Panc1 (cell line): ENCODE measurements around the gene WDR1. TPM values are rescaled to one million over a fixed set of nuclear protein-coding genes. Genes with fewer than 3 reads are reported as not detected.

Source experiments
- ATAC-seq: fragments of 200-7000 bp; cut with Tn5 transposase; 2 replicates; pipeline ENCODE4 v1.9.1; 2020; ENCODE audit warnings: mild to moderate bottlenecking, moderate library complexity
- Bru-seq: library from RNA; stranded (reverse); fragments of 400-500 nt; gene quantifications from one replicate; lab custom pipeline; 2021; lab: Mats Ljungman, UMichigan
- BruChase-seq, 2 experiments: library from RNA; stranded (reverse); fragments of 400-500 nt; gene quantifications; one replicate each; lab custom pipeline; 2021; lab: Mats Ljungman, UMichigan
- BruUV-seq: library from RNA; stranded (reverse); fragments of 400-500 nt; replicated peaks from 2 replicates; lab custom pipeline; 2021; lab: Mats Ljungman, UMichigan
- CTCF ChIA-PET: fragments of 300-600 bp; sonication (Branson Sonifier 250); formaldehyde crosslinking; loops from one replicate; lab custom pipeline; 2022; ENCODE audit warnings: antibody characterized with exemption; lab: Charles Lee
- POLR2A ChIA-PET: fragments of 300-600 bp; sonication (Branson Sonifier 250); formaldehyde crosslinking; loops from one replicate; lab custom pipeline; 2022; ENCODE audit warnings: antibody characterized with exemption; lab: Charles Lee
- DNase-seq: peaks from one replicate; pipeline ENCODE4 v3.0.0-alpha.2; 2010; ENCODE audit warnings: low read depth, low spot score
- H3K27ac ChIP-seq: 2 replicates; pipeline ENCODE4 v1.5.1; 2011; ENCODE audit warnings: mild to moderate bottlenecking, low read length, inconsistent platforms
- H3K27me3 ChIP-seq: fragments of 200-500 bp; sonication (Bioruptor generic); 2 replicates; pipeline ENCODE4 v1.6.0; 2014; ENCODE audit warnings: low read length, inconsistent platforms; ENCODE audit not compliant: control insufficient read depth, insufficient read depth
- H3K36me3 ChIP-seq: fragments of 200-500 bp; sonication (Bioruptor generic); 2 replicates; pipeline ENCODE4 v1.5.1; 2014; ENCODE audit warnings: inconsistent platforms, mild to moderate bottlenecking, low read length, moderate library complexity; ENCODE audit not compliant: control insufficient read depth, insufficient read depth
- H3K4me1 ChIP-seq: 2 replicates; pipeline ENCODE4 v1.5.1; 2011; ENCODE audit warnings: inconsistent platforms, mild to moderate bottlenecking, low read length, moderate library complexity; ENCODE audit not compliant: control insufficient read depth, insufficient read depth
- H3K4me3 ChIP-seq, 2 experiments: 2 replicates each; pipeline ENCODE4 v1.5.1; 2011 to 2012; ENCODE audit warnings: low read depth in 2 of 2, low read length in 2 of 2, mild to moderate bottlenecking in 2 of 2, inconsistent platforms in 1 of 2, moderate library complexity in 1 of 2
- H3K9me3 ChIP-seq: fragments of 200-500 bp; sonication (Bioruptor generic); 2 replicates; pipeline ENCODE4 v1.5.1; 2014; ENCODE audit warnings: low read depth, mild to moderate bottlenecking, inconsistent platforms, low read length, moderate library complexity; ENCODE audit not compliant: control insufficient read depth, insufficient read depth
- POLR2AphosphoS5 ChIP-seq: IDR thresholded peaks from 2 replicates; pipeline ENCODE4 v1.6.1; 2012; ENCODE audit warnings: mild to moderate bottlenecking, low read depth, low read length, moderate library complexity
- SIN3A ChIP-seq: IDR thresholded peaks from 2 replicates; pipeline ENCODE4 v1.6.1; 2012; ENCODE audit warnings: low read depth, mild to moderate bottlenecking, low read length, moderate library complexity, borderline replicate concordance; ENCODE audit not compliant: insufficient read depth
- TCF7L2 ChIP-seq: IDR thresholded peaks from 2 replicates; pipeline ENCODE4 v1.6.1; 2011; ENCODE audit warnings: mild to moderate bottlenecking, low read depth, low read length, inconsistent platforms
- in situ Hi-C: cut with HindIII; loops from 2 replicates; pipeline ENCODE4 v1.10.0; 2016; ENCODE audit warnings: low sequenced_read_pairs, low pct_unique_long_range_greater_than_20kb
- intact Hi-C: fragments of 100-400 bp; cut with micrococcal nuclease; formaldehyde crosslinking; loops from one replicate; pipeline ENCODE4 v1.10.0; 2022; ENCODE audit not compliant: unreplicated experiment
- long read RNA-seq: library from polyadenylated mRNA; unstranded; transcript quantifications from one replicate; pipeline ENCODE4 v2.0.0, GENCODE V29; 2021; ENCODE audit not compliant: unreplicated experiment
- polyA plus RNA-seq: library from polyadenylated mRNA; unstranded; fragments of >200 nt; gene quantifications from one replicate; pipeline ENCODE4 v1.2.1, GENCODE V29; 2012; ENCODE audit warnings: missing spikeins; ENCODE audit not compliant: insufficient read length
- total RNA-seq: library from RNA; stranded (reverse); gene quantifications from one replicate; pipeline ENCODE4 v1.2.1, GENCODE V29; 2021; ENCODE audit not compliant: unreplicated experiment
- TF ChIP-seq, protein P1 (sequence below): fragments of 450-650 bp; IDR thresholded peaks from 2 replicates; pipeline ENCODE4 v1.5.1; 2017; ENCODE audit warnings: mild to moderate bottlenecking
- TF ChIP-seq, protein P2 (sequence below), 2 experiments: IDR thresholded peaks; 2 replicates each; pipeline ENCODE4 v1.6.1; 2011 to 2012; ENCODE audit warnings: low read depth in 2 of 2, control low read depth in 1 of 2, low read length in 1 of 2, mild to moderate bottlenecking in 1 of 2, moderate library complexity in 1 of 2; ENCODE audit not compliant: insufficient read depth in 1 of 2

WDR1 gene, protein sequence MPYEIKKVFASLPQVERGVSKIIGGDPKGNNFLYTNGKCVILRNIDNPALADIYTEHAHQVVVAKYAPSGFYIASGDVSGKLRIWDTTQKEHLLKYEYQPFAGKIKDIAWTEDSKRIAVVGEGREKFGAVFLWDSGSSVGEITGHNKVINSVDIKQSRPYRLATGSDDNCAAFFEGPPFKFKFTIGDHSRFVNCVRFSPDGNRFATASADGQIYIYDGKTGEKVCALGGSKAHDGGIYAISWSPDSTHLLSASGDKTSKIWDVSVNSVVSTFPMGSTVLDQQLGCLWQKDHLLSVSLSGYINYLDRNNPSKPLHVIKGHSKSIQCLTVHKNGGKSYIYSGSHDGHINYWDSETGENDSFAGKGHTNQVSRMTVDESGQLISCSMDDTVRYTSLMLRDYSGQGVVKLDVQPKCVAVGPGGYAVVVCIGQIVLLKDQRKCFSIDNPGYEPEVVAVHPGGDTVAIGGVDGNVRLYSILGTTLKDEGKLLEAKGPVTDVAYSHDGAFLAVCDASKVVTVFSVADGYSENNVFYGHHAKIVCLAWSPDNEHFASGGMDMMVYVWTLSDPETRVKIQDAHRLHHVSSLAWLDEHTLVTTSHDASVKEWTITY
- total RNA-seq, result 260 TPM
- polyA plus RNA-seq, result 339 TPM
- percentile 91 among the genes with signal in this experiment for Bru-seq, nascent RNA
- percentile 87 among the genes with signal in this experiment for BruChase-seq, experiment 1, labeled RNA remaining after a 2-hour chase
- percentile 93 among the genes with signal in this experiment for BruChase-seq, experiment 2, labeled RNA remaining after a 6-hour chase
- long read RNA-seq, transcript WDR1-202 (12 exons, 2,722 nt), result minor isoform, 6 of 518 reads
- long read RNA-seq, transcript WDR1-203 (15 exons, 3,142 nt), result major isoform, 385 of 518 reads
- long read RNA-seq, partial matches to known transcripts, result 94 of 518 reads
- long read RNA-seq, other reads (novel, unspliced or antisense), result 33 of 518 reads

DNA sequence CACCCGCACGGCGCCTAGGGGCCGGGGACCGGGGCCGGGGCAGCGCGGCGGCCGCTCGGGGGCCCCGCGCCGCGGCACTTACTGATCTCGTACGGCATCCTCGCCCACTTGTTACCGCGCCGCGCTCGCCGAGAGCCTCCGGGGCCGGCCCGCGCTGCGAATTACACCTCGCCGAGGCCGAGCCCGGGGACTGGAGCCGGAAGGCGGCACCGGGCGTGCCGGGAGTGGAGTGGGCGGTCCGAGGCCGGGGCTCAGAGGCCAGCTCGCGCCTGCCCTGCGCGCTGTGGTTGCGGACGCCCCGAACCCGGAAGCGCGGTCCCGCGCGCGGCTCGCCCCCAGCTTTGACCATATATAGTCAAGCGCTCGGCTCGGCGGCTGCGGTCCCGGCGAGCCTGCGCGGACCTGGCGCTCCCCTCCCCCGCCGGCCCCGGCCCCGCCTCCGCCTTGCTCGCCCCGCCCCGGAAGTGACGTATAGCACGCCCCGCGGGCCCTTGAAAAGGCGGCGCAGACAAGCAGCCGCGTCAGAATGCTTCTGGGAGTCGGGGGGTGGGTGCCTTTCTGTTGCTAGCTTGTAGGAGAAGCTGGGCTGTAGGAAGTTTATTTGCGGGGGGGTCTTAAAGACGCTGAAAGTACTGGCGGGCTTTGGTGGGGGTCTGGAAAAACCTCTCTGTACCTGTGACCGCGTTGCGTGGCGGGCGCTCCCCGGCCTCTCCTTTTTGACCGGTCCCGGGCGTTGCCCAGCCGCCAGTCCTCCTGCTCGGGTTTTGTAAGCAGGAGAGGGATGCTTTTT, at the start of gene WDR1:
Gene WDR1 (minus strand): TSS at position 231 of the 790 bp plus-strand sequence. CDS start 133 bp downstream, at position 98.
- TF ChIP-seq SIN3A (0 out of 2 replicates have a peak, but pooled peaks have one; percentile 48), POLR2AphosphoS5 (peak; percentile 97), TCF7L2 (no peak)
- POLR2A ChIA-PET, result interaction anchor here (0.8 to 1.6 kb wide), 3 partner anchors 9 to 39 kb away, joined by 3 to 4 read pairs (median 3); no protein-coding TSS in a partner anchor
- Histone ChIP-seq H3K4me1 (peaks cover 12% of the 10 kb centered on the region), H3K9me3 (no peaks in the 10 kb centered on the region), H3K27ac (peak within 1 kb of the TSS; percentile 92), H3K4me3 (peak within 1 kb of the TSS; percentile 71 to 77), H3K27me3 (no peaks in the 10 kb centered on the region), H3K36me3 (peaks cover 10% of the 10 kb centered on the region)
- no TSS peak for BruUV-seq
- CTCF ChIA-PET, result no interaction called here
- in situ Hi-C loops, result no loop called here
- intact Hi-C loops, result no loop called here
- ATAC-seq, result peak; percentile 98
- peak; percentile 47 for DNase-seq

DNA sequence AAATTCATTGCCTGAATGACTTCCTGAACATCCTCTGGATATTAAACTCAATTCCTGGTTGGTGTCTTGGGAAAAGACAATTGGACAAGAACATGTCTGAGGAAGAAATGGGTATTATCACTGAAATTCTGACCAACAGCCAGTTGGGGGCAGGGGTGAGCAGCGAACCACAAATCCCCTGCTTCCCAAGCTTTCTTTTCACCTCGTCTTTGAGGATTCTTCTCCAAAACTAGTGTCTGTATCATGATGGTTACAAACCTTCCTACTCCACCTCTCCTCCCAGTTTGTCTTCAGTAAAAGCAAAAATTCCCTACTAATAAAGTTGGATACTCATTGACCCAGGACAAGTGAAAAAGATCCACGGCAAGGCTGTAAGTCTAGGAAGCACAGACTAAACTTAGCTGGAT, 48.3 kb upstream of the WDR1 start:
- no peaks in the 10 kb centered on the region for H3K9me3 ChIP-seq
- ChIA-PET CTCF (no interaction called here), POLR2A (no interaction called here)
- TF ChIP-seq, protein P1, sequence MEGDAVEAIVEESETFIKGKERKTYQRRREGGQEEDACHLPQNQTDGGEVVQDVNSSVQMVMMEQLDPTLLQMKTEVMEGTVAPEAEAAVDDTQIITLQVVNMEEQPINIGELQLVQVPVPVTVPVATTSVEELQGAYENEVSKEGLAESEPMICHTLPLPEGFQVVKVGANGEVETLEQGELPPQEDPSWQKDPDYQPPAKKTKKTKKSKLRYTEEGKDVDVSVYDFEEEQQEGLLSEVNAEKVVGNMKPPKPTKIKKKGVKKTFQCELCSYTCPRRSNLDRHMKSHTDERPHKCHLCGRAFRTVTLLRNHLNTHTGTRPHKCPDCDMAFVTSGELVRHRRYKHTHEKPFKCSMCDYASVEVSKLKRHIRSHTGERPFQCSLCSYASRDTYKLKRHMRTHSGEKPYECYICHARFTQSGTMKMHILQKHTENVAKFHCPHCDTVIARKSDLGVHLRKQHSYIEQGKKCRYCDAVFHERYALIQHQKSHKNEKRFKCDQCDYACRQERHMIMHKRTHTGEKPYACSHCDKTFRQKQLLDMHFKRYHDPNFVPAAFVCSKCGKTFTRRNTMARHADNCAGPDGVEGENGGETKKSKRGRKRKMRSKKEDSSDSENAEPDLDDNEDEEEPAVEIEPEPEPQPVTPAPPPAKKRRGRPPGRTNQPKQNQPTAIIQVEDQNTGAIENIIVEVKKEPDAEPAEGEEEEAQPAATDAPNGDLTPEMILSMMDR, result peak; percentile 69
- TF ChIP-seq TCF7L2 (no peak), SIN3A (no peak), POLR2AphosphoS5 (no peak)
- TF ChIP-seq, protein P2, sequence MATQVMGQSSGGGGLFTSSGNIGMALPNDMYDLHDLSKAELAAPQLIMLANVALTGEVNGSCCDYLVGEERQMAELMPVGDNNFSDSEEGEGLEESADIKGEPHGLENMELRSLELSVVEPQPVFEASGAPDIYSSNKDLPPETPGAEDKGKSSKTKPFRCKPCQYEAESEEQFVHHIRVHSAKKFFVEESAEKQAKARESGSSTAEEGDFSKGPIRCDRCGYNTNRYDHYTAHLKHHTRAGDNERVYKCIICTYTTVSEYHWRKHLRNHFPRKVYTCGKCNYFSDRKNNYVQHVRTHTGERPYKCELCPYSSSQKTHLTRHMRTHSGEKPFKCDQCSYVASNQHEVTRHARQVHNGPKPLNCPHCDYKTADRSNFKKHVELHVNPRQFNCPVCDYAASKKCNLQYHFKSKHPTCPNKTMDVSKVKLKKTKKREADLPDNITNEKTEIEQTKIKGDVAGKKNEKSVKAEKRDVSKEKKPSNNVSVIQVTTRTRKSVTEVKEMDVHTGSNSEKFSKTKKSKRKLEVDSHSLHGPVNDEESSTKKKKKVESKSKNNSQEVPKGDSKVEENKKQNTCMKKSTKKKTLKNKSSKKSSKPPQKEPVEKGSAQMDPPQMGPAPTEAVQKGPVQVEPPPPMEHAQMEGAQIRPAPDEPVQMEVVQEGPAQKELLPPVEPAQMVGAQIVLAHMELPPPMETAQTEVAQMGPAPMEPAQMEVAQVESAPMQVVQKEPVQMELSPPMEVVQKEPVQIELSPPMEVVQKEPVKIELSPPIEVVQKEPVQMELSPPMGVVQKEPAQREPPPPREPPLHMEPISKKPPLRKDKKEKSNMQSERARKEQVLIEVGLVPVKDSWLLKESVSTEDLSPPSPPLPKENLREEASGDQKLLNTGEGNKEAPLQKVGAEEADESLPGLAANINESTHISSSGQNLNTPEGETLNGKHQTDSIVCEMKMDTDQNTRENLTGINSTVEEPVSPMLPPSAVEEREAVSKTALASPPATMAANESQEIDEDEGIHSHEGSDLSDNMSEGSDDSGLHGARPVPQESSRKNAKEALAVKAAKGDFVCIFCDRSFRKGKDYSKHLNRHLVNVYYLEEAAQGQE (IDR thresholded peaks at IDR 0.05; ENCODE audit: insufficient read depth in 1 of 2, low read depth in 2 of 2, low read length in 1 of 2), result no peak
- no TSS peak for BruUV-seq
- ATAC-seq (no peak), DNase-seq (no peak)
- no peak overlapping the region for H3K4me3 ChIP-seq
- no peaks in the 10 kb centered on the region for H3K36me3 ChIP-seq
- no peaks in the 10 kb centered on the region for H3K4me1 ChIP-seq
- intact Hi-C loops (no loop called here), in situ Hi-C loops (no loop called here)
- no peaks in the 10 kb centered on the region for H3K27me3 ChIP-seq
- no peak overlapping the region for H3K27ac ChIP-seq
